HCT116 (cell line): ENCODE measurements around the gene GPR85. TPM values are rescaled to one million over a fixed set of nuclear protein-coding genes. Genes with fewer than 3 reads are reported as not detected.
A peak's percentile ranks its signal among the peaks of the same experiment; 100 is the strongest.

Experiments used
- ATAC-seq: fragments of 200-7000 bp; cut with Tn5 transposase; 2 replicates; pipeline ENCODE4 v1.9.1; 2020; ENCODE audit warnings: mild to moderate bottlenecking, moderate library complexity
- BruUV-seq: library from RNA; stranded (reverse); fragments of 400-500 nt; replicated peaks from 2 replicates; lab custom pipeline; 2021; lab: Mats Ljungman, UMichigan
- CTCF ChIA-PET: fragments of 300-600 bp; sonication (Branson Sonifier 250); formaldehyde crosslinking; loops from one replicate; lab custom pipeline; 2021; ENCODE audit warnings: antibody characterized with exemption; lab: Charles Lee
- POLR2A ChIA-PET: fragments of 300-600, 350-600 bp; sonication (Branson Sonifier 250); formaldehyde crosslinking; loops from one replicate; lab custom pipeline; 2021; ENCODE audit warnings: antibody characterized with exemption; lab: Charles Lee
- RAD21 ChIA-PET, 2 experiments: fragments of 300-600 bp; sonication (Branson Sonifier 250); formaldehyde crosslinking; loops; one replicate each; lab custom pipeline; 2023; ENCODE audit warnings: low total read pairs in 2 of 2; ENCODE audit not compliant: uncharacterized antibody in 2 of 2, unreplicated experiment in 2 of 2, low non-redundant PET in 1 of 2; lab: Charles Lee
- DNase-seq: peaks from one replicate; pipeline ENCODE4 v3.0.0-alpha.2; 2010; ENCODE audit warnings: low read depth, low spot score
- H2AFZ ChIP-seq: fragments of 200-600 bp; shearing (Covaris generic), sonication (generic); 2 replicates; pipeline ENCODE4 v1.6.1; 2017; ENCODE audit warnings: low read depth, mixed run types, mixed read lengths, antibody characterized with exemption, low read length; ENCODE audit not compliant: poor library complexity, severe bottlenecking
- H3K27ac ChIP-seq: 2 replicates; pipeline ENCODE4 v1.5.1; 2012; ENCODE audit warnings: low read depth, low read length
- H3K27me3 ChIP-seq: fragments of 200-600 bp; sonication (generic); 2 replicates; pipeline ENCODE4 v1.6.1; 2016; ENCODE audit warnings: mixed run types, low read length, mixed read lengths; ENCODE audit not compliant: insufficient read depth
- H3K36me3 ChIP-seq, 2 experiments: fragments of 200-500 bp in 1 of 2; fragments of 200-600 bp in 1 of 2; sonication (Bioruptor generic) in 1 of 2; sonication (generic) in 1 of 2; 2 replicates each; pipeline versions ENCODE4 v1.5.1 to v1.6.1; 2014 to 2016; ENCODE audit warnings: low read length in 2 of 2, inconsistent platforms in 1 of 2, mixed read lengths in 1 of 2, mixed run types in 1 of 2; ENCODE audit not compliant: insufficient read depth in 2 of 2, control insufficient read depth in 1 of 2
- H3K4me1 ChIP-seq, 2 experiments: fragments of 200-600 bp in 1 of 2; sonication (generic) in 1 of 2; 2 replicates each; pipeline versions ENCODE4 v1.5.1 to v1.6.1; 2012 to 2017; ENCODE audit warnings: low read length in 2 of 2, inconsistent platforms in 1 of 2, mild to moderate bottlenecking in 1 of 2, mixed read lengths in 1 of 2, mixed run types in 1 of 2, moderate library complexity in 1 of 2; ENCODE audit not compliant: insufficient read depth in 2 of 2, control insufficient read depth in 1 of 2
- H3K4me2 ChIP-seq: fragments of 200-600 bp; sonication (generic); 2 replicates; pipeline ENCODE4 v1.6.1; 2017; ENCODE audit warnings: mixed run types, low read length, mixed read lengths
- H3K4me3 ChIP-seq, 2 experiments: fragments of 200-600 bp in 1 of 2; sonication (generic) in 1 of 2; replicated peaks in 1 of 2; 2 replicates each; pipeline ENCODE4 v1.5.1; 2011 to 2016; ENCODE audit warnings: low read length in 2 of 2, control low read depth in 1 of 2, low read depth in 1 of 2, mild to moderate bottlenecking in 1 of 2, mixed read lengths in 1 of 2, mixed run types in 1 of 2
- H3K79me2 ChIP-seq: fragments of 200-600 bp; sonication (generic); 2 replicates; pipeline ENCODE4 v1.6.1; 2017; ENCODE audit warnings: mild to moderate bottlenecking, mixed run types, low read length, moderate library complexity, mixed read lengths; ENCODE audit not compliant: insufficient read depth
- H3K9ac ChIP-seq: fragments of 200-600 bp; sonication (generic); 2 replicates; pipeline ENCODE4 v1.6.1; 2016; ENCODE audit warnings: low read length, mixed read lengths
- H3K9me2 ChIP-seq: fragments of 200-600 bp; sonication (generic), shearing (Covaris generic); 2 replicates; pipeline ENCODE4 v1.6.1; 2017; ENCODE audit warnings: mixed run types, mild to moderate bottlenecking, moderate library complexity; ENCODE audit not compliant: insufficient read depth
- H3K9me3 ChIP-seq, 2 experiments: fragments of 200-500 bp in 1 of 2; fragments of 200-600 bp in 1 of 2; sonication (Bioruptor generic) in 1 of 2; sonication (generic) in 1 of 2; 2 replicates each; pipeline ENCODE4 v1.6.1; 2014 to 2017; ENCODE audit warnings: low read length in 2 of 2, mixed read lengths in 2 of 2, inconsistent platforms in 1 of 2, low read depth in 1 of 2, mild to moderate bottlenecking in 1 of 2, mixed run types in 1 of 2, moderate library complexity in 1 of 2; ENCODE audit not compliant: control insufficient read depth in 1 of 2, insufficient read depth in 1 of 2
- H4K20me1 ChIP-seq: fragments of 200-600 bp; sonication (generic), shearing (Covaris generic); 2 replicates; pipeline ENCODE4 v1.6.1; 2017; ENCODE audit warnings: mixed run types, mild to moderate bottlenecking, moderate library complexity; ENCODE audit not compliant: insufficient read depth
- CEBPB ChIP-seq: IDR thresholded peaks from 2 replicates; pipeline ENCODE4 v1.6.1; 2012; ENCODE audit warnings: low read depth
- ELF1 ChIP-seq: IDR thresholded peaks from 2 replicates; pipeline ENCODE4 v1.6.1; 2012; ENCODE audit warnings: low read depth, borderline replicate concordance
- EZH2 ChIP-seq: fragments of 200-600 bp; sonication (generic); IDR thresholded peaks from 2 replicates; pipeline ENCODE4 v1.6.1; 2017; ENCODE audit warnings: antibody characterized with exemption, mixed run types
- FOSL1 ChIP-seq: IDR thresholded peaks from 2 replicates; pipeline ENCODE4 v1.6.1; 2012; ENCODE audit warnings: low read depth
- JUND ChIP-seq: IDR thresholded peaks from 2 replicates; pipeline ENCODE4 v1.6.1; 2012
- POLR2A ChIP-seq: IDR thresholded peaks from 2 replicates; pipeline ENCODE4 v1.7.0; 2011; ENCODE audit warnings: borderline replicate concordance; ENCODE audit not compliant: insufficient read depth, insufficient read length; ENCODE audit errors: extremely low read depth
- POLR2AphosphoS5 ChIP-seq: IDR thresholded peaks from 2 replicates; pipeline ENCODE4 v1.6.1; 2011; ENCODE audit warnings: mild to moderate bottlenecking, low read depth, low read length, moderate library complexity
- RAD21 ChIP-seq: IDR thresholded peaks from 2 replicates; pipeline ENCODE4 v1.6.1; 2012; ENCODE audit warnings: low read depth, mild to moderate bottlenecking
- SIN3A ChIP-seq: IDR thresholded peaks from 2 replicates; pipeline ENCODE4 v1.6.1; 2012; ENCODE audit warnings: low read depth
- SP1 ChIP-seq: IDR thresholded peaks from 2 replicates; pipeline ENCODE4 v1.6.1; 2012; ENCODE audit warnings: low read depth
- TCF7L2 ChIP-seq: IDR thresholded peaks from 2 replicates; pipeline ENCODE4 v1.7.0; 2011; ENCODE audit warnings: borderline replicate concordance, inconsistent platforms; ENCODE audit not compliant: insufficient read depth, insufficient read length; ENCODE audit errors: extremely low read depth
- ZNF274 ChIP-seq: fragments of 200-500 bp; sonication (Bioruptor generic); IDR thresholded peaks from 2 replicates; pipeline ENCODE4 v1.6.1; 2014; ENCODE audit warnings: mild to moderate bottlenecking, low read depth, low read length, inconsistent platforms
- intact Hi-C: fragments of 100-400 bp; cut with micrococcal nuclease; formaldehyde crosslinking; loops from 2 replicates; pipeline ENCODE4 v1.10.0; 2022
- total RNA-seq: library from RNA; stranded (reverse); gene quantifications from one replicate; pipeline ENCODE4 v1.2.1, GENCODE V29; 2021; ENCODE audit not compliant: unreplicated experiment
- TF ChIP-seq, protein P1 (sequence below): IDR thresholded peaks from 2 replicates; pipeline ENCODE4 v1.6.1; 2012; ENCODE audit warnings: low read depth
- TF ChIP-seq, protein P2 (sequence below): IDR thresholded peaks from 2 replicates; pipeline ENCODE4 v1.6.1; 2012
- TF ChIP-seq, protein P3 (sequence below), 3 experiments: fragments of 200-600 bp in 1 of 3; sonication (generic) in 1 of 3; IDR thresholded peaks in 2 of 3; conservative IDR thresholded peaks in 1 of 3; 2 replicates each; pipeline ENCODE4 v1.5.1; 2012 to 2017; ENCODE audit warnings: low read depth in 2 of 3, low read length in 2 of 3, antibody characterized with exemption in 1 of 3, borderline replicate concordance in 1 of 3, control low read depth in 1 of 3, mild to moderate bottlenecking in 1 of 3, mixed read lengths in 1 of 3, mixed run types in 1 of 3, moderate library complexity in 1 of 3; ENCODE audit not compliant: insufficient read depth in 1 of 3

The GPR85 gene
- total RNA-seq, 1 experiment from 2014 or later: not detected

DNA sequence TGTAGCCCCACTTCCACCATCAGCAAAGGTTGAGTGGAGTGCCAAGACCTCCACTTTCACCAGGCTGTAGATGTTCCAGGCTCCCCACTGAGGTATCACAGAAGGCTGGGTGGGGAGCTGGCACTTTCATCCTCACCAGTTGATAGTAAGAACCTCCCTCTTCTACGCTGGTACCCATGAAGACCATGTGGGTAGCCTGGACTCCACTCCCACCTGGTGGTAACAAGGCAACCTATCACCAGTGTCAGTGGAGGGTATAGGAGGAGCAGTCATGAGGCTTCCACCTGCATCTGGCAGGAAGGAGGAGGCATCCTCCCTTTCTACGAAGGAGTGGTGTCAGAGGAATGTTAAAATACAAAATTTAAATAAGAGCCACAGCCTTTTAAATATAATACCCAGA is 27.3 kb upstream of the GPR85 start:
- no peak for DNase-seq
- RAD21 ChIA-PET: no interaction called here
- Histone ChIP-seq H3K4me3 (no peak overlapping the region), H3K9me2 (no peaks in the 10 kb centered on the region), H3K27me3 (no peaks in the 10 kb centered on the region), H3K4me1 (peaks cover 0 to 9% of the 10 kb centered on the region in 2 experiments; a peak in 2 of 4 replicates), H3K4me2 (no peak overlapping the region), H3K9ac (no peak overlapping the region), H4K20me1 (no peaks in the 10 kb centered on the region), H3K27ac (no peak overlapping the region)
- intact Hi-C loops: no loop called here
- no peak for TF ChIP-seq ZNF274
- TF ChIP-seq, protein P1, sequence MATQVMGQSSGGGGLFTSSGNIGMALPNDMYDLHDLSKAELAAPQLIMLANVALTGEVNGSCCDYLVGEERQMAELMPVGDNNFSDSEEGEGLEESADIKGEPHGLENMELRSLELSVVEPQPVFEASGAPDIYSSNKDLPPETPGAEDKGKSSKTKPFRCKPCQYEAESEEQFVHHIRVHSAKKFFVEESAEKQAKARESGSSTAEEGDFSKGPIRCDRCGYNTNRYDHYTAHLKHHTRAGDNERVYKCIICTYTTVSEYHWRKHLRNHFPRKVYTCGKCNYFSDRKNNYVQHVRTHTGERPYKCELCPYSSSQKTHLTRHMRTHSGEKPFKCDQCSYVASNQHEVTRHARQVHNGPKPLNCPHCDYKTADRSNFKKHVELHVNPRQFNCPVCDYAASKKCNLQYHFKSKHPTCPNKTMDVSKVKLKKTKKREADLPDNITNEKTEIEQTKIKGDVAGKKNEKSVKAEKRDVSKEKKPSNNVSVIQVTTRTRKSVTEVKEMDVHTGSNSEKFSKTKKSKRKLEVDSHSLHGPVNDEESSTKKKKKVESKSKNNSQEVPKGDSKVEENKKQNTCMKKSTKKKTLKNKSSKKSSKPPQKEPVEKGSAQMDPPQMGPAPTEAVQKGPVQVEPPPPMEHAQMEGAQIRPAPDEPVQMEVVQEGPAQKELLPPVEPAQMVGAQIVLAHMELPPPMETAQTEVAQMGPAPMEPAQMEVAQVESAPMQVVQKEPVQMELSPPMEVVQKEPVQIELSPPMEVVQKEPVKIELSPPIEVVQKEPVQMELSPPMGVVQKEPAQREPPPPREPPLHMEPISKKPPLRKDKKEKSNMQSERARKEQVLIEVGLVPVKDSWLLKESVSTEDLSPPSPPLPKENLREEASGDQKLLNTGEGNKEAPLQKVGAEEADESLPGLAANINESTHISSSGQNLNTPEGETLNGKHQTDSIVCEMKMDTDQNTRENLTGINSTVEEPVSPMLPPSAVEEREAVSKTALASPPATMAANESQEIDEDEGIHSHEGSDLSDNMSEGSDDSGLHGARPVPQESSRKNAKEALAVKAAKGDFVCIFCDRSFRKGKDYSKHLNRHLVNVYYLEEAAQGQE: no peak
- TF ChIP-seq, protein P2, sequence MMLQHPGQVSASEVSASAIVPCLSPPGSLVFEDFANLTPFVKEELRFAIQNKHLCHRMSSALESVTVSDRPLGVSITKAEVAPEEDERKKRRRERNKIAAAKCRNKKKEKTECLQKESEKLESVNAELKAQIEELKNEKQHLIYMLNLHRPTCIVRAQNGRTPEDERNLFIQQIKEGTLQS: no peak
- TF ChIP-seq, protein P3, sequence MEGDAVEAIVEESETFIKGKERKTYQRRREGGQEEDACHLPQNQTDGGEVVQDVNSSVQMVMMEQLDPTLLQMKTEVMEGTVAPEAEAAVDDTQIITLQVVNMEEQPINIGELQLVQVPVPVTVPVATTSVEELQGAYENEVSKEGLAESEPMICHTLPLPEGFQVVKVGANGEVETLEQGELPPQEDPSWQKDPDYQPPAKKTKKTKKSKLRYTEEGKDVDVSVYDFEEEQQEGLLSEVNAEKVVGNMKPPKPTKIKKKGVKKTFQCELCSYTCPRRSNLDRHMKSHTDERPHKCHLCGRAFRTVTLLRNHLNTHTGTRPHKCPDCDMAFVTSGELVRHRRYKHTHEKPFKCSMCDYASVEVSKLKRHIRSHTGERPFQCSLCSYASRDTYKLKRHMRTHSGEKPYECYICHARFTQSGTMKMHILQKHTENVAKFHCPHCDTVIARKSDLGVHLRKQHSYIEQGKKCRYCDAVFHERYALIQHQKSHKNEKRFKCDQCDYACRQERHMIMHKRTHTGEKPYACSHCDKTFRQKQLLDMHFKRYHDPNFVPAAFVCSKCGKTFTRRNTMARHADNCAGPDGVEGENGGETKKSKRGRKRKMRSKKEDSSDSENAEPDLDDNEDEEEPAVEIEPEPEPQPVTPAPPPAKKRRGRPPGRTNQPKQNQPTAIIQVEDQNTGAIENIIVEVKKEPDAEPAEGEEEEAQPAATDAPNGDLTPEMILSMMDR (IDR thresholded peaks at IDR 0.05 in 2 of 3, conservative IDR thresholded peaks at IDR 0.05 in 1 of 3; ENCODE audit: borderline replicate concordance in 1 of 3, insufficient read depth in 1 of 3, low read depth in 2 of 3, low read length in 2 of 3): peak in 2 of 3 experiments; percentile 5 to 19; a peak in 1 of 6 replicates
- TF ChIP-seq TCF7L2: no peak
- no peak for TF ChIP-seq EZH2
- TF ChIP-seq SP1: no peak
- TF ChIP-seq JUND: no peak
- TF ChIP-seq POLR2AphosphoS5: no peak
- TF ChIP-seq CEBPB: no peak
- TF ChIP-seq RAD21: peak; percentile 15; the same call in 1 of the 2 replicates
- TF ChIP-seq FOSL1: no peak
- TF ChIP-seq ELF1: no peak
- no peak for TF ChIP-seq POLR2A
- TF ChIP-seq SIN3A: no peak
- TF ChIP-seq, all 23 proteins: peak for 2
- CTCF ChIA-PET: interaction anchor here (0.9 to 1.4 kb wide), 2 partner anchors 16 to 564 kb away, joined by 3 read pairs; no protein-coding TSS in a partner anchor
- no TSS peak for BruUV-seq
- POLR2A ChIA-PET: no interaction called here
- Histone ChIP-seq H2AFZ (no peak overlapping the region), H3K36me3 (peaks cover 8 to 9% of the 10 kb centered on the region in 2 experiments; a peak in 2 of 4 replicates), H3K79me2 (peaks cover 8% of the 10 kb centered on the region), H3K9me3 (no peaks in the 10 kb centered on the region)
- ATAC-seq: no peak
